Dermis blood vessel endothelial cell (primary cell): Measurements from ENCODE around the gene KRTAP4-8. TPM values are rescaled to one million over a fixed set of nuclear protein-coding genes. Genes with fewer than 3 reads are reported as not detected.
"Not testable (repeated sequence)": the region's sequence is repeated elsewhere in the genome, so short reads cannot be mapped to it uniquely, and the experiment has no call there.

ENCODE experiments used
- DNase-seq: peaks from one replicate; pipeline ENCODE4 v3.0.0; 2010
- total RNA-seq: library from RNA; depleted of rRNA; stranded (reverse); fragments of >200 nt; gene quantifications from 2 replicates; pipeline ENCODE4 v1.2.3, GENCODE V29; 2014

KRTAP4-8 gene
- total RNA-seq, 1 donor from 2014 or later: not detected

- DNase-seq: no peak
These were observed 33.6 kb downstream of the KRTAP4-8 start for GRCh38 chr17:41064301-41064700.

GRCh38 chr17:41063449-41063848 lies 34.5 kb downstream of the KRTAP4-8 start:
- no peak for DNase-seq

DNA sequence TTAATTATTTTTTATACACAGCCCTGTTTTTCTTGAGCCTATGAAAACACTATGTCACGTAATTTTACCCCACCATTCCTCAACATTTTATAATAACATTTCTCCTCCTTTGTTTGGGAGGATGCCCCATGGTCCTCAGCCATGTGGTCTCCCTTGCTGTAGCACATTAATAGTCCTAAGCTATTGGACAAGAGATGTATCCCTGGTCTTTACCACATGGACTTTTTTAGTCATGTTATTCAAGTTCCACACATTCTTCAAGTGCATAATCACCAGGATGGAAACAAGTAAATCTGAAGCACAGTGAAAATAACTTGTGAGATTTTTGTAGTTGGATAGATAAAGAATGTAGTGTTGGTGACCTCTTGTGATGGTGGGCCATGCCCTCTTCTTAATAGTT lies 36.0 kb downstream of the KRTAP4-8 start:
- no peak for DNase-seq

DNA sequence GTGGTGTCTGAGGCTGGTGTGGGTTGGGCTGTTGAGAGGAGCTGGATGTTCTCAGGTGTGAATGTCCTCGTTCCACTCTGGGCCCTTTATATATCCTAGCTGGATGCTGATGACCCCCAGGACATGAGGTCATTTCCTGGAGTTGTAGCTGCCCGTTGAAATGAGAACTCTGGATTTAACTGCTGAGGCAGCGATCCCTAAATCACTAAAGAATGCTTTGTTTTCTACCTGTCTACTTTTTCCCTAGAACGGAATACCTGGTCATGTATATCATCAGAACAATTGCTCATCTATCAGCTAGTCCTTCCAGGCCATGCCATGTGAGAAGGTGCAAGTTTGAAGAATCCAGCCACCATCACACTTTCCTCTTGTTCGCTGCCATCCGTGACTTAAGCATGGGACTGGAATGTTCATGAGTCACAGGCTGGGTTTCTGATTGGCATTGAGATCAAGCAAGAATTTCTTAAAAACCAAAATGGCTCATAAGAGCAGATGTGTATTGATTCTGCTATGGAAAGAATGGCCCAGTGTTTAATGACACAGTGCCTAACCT lies 37.8 kb downstream of the KRTAP4-8 start, which contains the start of gene KRTAP2-3:
Gene KRTAP2-3 (minus strand): TSS at position 63 of the 553 bp plus-strand sequence. CDS start 64 bp downstream, outside the sequence.
- DNase-seq: peak; percentile 32

DNA sequence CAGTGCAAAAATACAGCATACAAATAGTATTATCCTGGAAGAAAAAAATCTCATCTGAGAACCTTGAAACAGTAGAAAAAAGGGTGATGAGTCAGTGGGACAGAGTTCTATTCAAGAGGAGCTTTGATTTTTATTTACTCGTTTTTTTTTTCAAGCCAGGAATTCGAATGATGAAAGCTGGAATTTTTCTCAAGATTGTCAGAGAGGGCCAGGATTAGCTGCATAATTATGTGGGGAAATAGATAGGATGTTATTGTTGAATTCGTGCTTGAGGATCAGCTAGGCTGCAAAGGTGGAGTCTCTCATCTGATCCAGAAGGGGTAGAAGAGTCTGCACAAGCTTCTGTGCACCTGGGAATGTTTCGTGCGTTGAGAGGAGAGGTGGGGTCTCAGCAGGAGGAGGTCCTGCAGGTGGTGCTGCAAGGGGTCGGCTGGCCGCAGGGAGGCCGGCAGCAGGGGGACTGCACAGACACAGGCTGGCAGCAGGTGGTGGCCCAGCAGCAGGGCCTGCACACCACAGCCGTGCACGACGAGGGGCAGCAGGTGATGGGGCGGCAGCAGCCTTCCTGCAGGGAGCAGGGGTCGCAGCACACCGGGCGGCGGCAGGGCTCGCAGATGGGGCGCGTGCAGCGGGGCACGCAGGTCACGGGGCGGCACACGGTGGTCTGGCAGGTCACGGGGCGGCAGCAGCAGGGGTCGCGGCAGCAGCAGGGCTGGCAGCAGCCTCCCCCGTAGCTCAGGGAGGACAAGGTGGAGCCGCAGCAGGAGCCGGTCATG lies 38.5 kb downstream of the KRTAP4-8 start:
- DNase-seq: not testable (repeated sequence)

DNA sequence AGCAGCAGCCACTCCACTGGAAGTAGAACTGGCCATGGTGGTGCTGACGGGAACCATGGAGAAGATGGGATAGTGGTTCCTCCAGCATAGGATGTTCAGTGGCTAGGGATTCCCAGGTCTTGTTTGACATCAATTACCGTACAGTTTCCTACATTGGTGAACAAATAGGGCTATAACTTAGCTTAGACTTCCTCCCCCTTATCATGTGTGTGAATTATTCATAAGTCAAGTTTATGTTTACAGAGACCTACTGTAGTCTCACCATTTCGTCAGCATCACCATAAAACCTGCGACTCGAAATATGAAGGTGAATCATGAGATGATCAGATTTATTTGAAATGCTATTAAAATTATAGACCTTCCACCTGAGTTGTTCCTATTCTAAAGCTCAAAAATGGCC lies 39.2 kb downstream of the KRTAP4-8 start:
- DNase-seq: no peak

- DNase-seq: no peak
These were observed 40.4 kb downstream of the KRTAP4-8 start for GRCh38 chr17:41057547-41057946.

DNA sequence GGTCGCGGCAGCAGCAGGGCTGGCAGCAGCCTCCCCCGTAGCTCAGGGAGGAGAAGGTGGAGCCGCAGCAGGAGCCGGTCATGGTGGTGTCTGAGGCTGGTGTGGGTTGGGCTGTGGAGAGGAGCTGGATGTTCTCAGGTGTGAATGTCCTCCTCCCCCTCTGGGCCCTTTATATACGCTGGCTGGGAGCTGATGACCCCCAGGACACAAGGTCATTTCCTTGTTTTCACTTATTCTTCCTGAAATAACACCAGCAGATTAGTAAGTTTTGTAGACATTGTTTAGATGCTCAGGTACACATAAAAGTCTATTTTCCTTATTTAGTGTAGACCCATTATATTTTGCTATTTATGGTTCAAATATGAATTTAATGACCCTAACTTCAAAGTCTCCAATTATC lies 42.8 kb downstream of the KRTAP4-8 start, which contains the start of gene KRTAP2-2:
Gene KRTAP2-2 (minus strand): TSS at position 101 of the 400 bp plus-strand sequence. CDS start 19 bp downstream, at position 82.
- not testable (repeated sequence) for DNase-seq

DNA sequence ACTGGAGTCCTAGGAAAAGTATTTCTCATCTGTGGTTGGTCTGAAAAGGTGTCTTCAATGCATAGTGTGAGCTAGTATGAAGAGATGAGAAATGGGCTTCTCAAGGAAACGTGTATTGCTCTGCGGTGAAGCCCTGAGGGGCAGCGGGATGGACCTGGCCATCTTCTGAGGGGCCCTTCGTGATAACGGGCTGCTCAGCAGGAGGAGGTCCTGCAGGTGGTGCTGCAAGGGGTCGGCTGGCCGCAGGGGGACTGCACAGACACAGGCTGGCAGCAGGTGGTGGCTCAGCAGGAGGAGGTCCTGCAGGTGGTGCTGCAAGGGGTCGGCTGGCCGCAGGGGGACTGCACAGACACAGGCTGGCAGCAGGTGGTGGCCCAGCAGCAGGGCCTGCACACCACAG lies 43.4 kb downstream of the KRTAP4-8 start:
- not testable (repeated sequence) for DNase-seq

DNA sequence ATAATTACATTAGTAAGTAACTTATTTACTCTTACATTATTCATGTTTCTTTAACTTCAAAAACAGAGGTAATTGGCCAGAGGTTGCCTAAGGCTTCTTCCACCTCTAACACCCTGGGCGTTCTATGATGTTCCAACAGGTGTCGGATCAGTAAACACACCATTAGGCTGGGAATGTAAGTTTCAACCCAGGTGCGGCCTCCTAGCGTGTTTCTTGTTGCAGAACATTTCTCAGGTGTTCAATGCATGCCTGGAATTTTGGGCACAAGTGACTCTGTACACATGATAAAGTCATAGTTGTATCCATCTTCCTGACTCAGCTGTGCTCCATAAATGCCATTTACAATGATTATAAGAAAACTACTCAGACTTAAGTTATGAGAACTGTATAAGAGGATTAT lies 43.9 kb downstream of the KRTAP4-8 start:
- DNase-seq: no peak

- DNase-seq: no peak
These were observed 45.4 kb downstream of the KRTAP4-8 start for GRCh38 chr17:41052566-41052965.

DNA sequence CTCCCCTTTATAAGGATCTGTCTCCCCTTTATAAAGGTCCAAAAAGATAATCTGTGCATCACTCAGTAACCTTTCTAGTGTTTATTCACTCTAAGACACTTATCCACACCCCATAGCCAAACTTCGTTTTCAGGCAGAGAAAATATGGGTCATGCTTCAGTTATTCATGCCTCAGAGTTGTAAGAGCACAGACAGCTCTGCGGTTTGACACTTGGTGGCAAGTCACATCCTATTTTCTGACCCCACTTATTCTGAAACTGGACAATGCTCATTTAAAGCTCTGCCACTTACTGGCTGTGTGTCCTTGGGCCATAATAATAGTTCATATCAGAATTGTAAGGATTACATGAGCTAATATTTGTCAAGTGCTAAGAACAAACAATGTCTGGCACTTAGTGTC lies 48.8 kb downstream of the KRTAP4-8 start:
- DNase-seq: peak; percentile 5

DNA sequence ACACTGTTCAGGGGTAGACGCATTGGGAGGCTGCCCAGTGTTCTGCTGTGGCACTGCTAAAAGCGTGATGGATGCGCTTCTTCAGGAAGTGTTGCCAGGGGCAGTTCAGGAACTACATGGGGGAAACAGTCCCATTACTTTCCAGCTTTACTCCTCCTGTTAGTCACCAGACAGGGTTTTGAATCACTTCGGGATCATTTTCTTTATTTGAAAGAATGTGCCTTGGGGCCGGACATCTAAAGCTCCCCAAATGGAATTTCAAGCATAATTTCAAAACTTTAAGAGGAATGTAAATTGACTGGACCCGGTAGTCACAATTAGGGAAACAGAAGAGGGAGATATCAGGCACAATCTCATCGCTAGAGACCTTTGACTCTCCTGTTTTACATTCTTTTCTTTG lies 49.5 kb downstream of the KRTAP4-8 start:
- DNase-seq: no peak

Other genes with a start within 250 kb of the KRTAP4-8 start
- not detected in 2 replicates for gene KRT12, start 230.9 kb downstream of the KRTAP4-8 start, total RNA-seq
- not detected in 2 replicates for gene KRT20, start 212.9 kb downstream of the KRTAP4-8 start, total RNA-seq
- gene KRT23, start 160.5 kb downstream of the KRTAP4-8 start, total RNA-seq: 0.47 and 1.9 TPM in 2 replicates
- not detected in 2 replicates for gene KRT39, start 131.2 kb downstream of the KRTAP4-8 start, total RNA-seq
- not detected in 2 replicates for gene KRT40, start 113.8 kb downstream of the KRTAP4-8 start, total RNA-seq
- gene KRTAP3-3, start 104.0 kb downstream of the KRTAP4-8 start, total RNA-seq: not detected in 2 replicates
- not detected in 2 replicates for gene KRTAP3-2, start 98.2 kb downstream of the KRTAP4-8 start, total RNA-seq
- not detected in 2 replicates for gene KRTAP3-1, start 89.0 kb downstream of the KRTAP4-8 start, total RNA-seq
- gene KRTAP1-5, start 70.9 kb downstream of the KRTAP4-8 start, total RNA-seq: not detected in 2 replicates
- not detected in 2 replicates for gene KRTAP1-4, start 67.9 kb downstream of the KRTAP4-8 start, total RNA-seq
- gene KRTAP1-3, start 63.3 kb downstream of the KRTAP4-8 start, total RNA-seq: not detected in 2 replicates
- not detected in 2 replicates for gene KRTAP1-1, start 56.7 kb downstream of the KRTAP4-8 start, total RNA-seq
- gene KRTAP2-1, start 50.8 kb downstream of the KRTAP4-8 start, total RNA-seq: not detected in 2 replicates
- gene KRTAP2-2, start 42.9 kb downstream of the KRTAP4-8 start, total RNA-seq: not detected in 2 replicates
- not detected in 2 replicates for gene KRTAP2-3, start 38.0 kb downstream of the KRTAP4-8 start, total RNA-seq
- gene KRTAP2-4, start 32.3 kb downstream of the KRTAP4-8 start, total RNA-seq: not detected in 2 replicates
- gene KRTAP4-7, start 14.0 kb downstream of the KRTAP4-8 start, total RNA-seq: not detected in 2 replicates
- not detected in 2 replicates for gene KRTAP4-16, start 4.1 kb upstream of the KRTAP4-8 start, total RNA-seq
- gene KRTAP4-9, start 7.2 kb upstream of the KRTAP4-8 start, total RNA-seq: not detected in 2 replicates
- not detected in 2 replicates for gene KRTAP4-11, start 20.2 kb upstream of the KRTAP4-8 start, total RNA-seq
- gene KRTAP4-12, start 26.0 kb upstream of the KRTAP4-8 start, total RNA-seq: not detected in 2 replicates
- gene KRTAP4-6, start 42.4 kb upstream of the KRTAP4-8 start, total RNA-seq: 0.19 TPM in 1 of 2 replicates, not detected in the other
- not detected in 2 replicates for gene KRTAP4-5, start 51.7 kb upstream of the KRTAP4-8 start, total RNA-seq
- gene KRTAP4-4, start 62.6 kb upstream of the KRTAP4-8 start, total RNA-seq: not detected in 2 replicates
- gene KRTAP4-3, start 70.1 kb upstream of the KRTAP4-8 start, total RNA-seq: not detected in 2 replicates
- not detected in 2 replicates for gene KRTAP4-2, start 80.1 kb upstream of the KRTAP4-8 start, total RNA-seq
- not detected in 2 replicates for gene KRTAP4-1, start 86.8 kb upstream of the KRTAP4-8 start, total RNA-seq
- not detected in 2 replicates for gene KRTAP9-1, start 91.7 kb upstream of the KRTAP4-8 start, total RNA-seq
- gene KRTAP9-2, start 128.5 kb upstream of the KRTAP4-8 start, total RNA-seq: not detected in 2 replicates
- not detected in 2 replicates for gene KRTAP9-3, start 134.3 kb upstream of the KRTAP4-8 start, total RNA-seq
- not detected in 2 replicates for gene KRTAP9-8, start 139.9 kb upstream of the KRTAP4-8 start, total RNA-seq
- gene KRTAP9-4, start 151.5 kb upstream of the KRTAP4-8 start, total RNA-seq: not detected in 2 replicates
- not detected in 2 replicates for gene KRTAP9-9, start 157.2 kb upstream of the KRTAP4-8 start, total RNA-seq
- gene KRTAP9-6, start 167.2 kb upstream of the KRTAP4-8 start, total RNA-seq: not detected in 2 replicates
- not detected in 2 replicates for gene KRTAP9-7, start 177.6 kb upstream of the KRTAP4-8 start, total RNA-seq
- gene KRTAP29-1, start 204.7 kb upstream of the KRTAP4-8 start, total RNA-seq: not detected in 2 replicates
- 0.05 TPM in 1 of 2 replicates, not detected in the other for gene KRTAP16-1, start 211.2 kb upstream of the KRTAP4-8 start, total RNA-seq
- gene KRTAP17-1, start 217.6 kb upstream of the KRTAP4-8 start, total RNA-seq: not detected in 2 replicates